Right renal pelvis (tissue), 4 donors: Measurements from ENCODE around the gene THUMPD1. TPM values are rescaled to one million over a fixed set of nuclear protein-coding genes. Genes with fewer than 3 reads are reported as not detected.
"Not testable (repeated sequence)": the region's sequence is repeated elsewhere in the genome, so short reads cannot be mapped to it uniquely, and the experiment has no call there.

Source experiments
- DNase-seq, 4 donors: peaks; one replicate each; pipeline ENCODE4 v3.0.0-alpha.2; 2013; ENCODE audit warnings: low read depth in 4 of 4, low spot score in 3 of 4, missing footprints in 1 of 4
- polyA plus RNA-seq, 4 donors: library from polyadenylated mRNA; unstranded; fragments of 120-200 nt; gene quantifications; one replicate each; pipeline ENCODE4 v1.2.1, GENCODE V29; 2013; ENCODE audit not compliant: insufficient read length in 4 of 4

THUMPD1 gene, protein sequence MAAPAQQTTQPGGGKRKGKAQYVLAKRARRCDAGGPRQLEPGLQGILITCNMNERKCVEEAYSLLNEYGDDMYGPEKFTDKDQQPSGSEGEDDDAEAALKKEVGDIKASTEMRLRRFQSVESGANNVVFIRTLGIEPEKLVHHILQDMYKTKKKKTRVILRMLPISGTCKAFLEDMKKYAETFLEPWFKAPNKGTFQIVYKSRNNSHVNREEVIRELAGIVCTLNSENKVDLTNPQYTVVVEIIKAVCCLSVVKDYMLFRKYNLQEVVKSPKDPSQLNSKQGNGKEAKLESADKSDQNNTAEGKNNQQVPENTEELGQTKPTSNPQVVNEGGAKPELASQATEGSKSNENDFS
- polyA plus RNA-seq, result 10 to 100 TPM; 62.0 to 81.4 (median 75.9) TPM

GRCh38 chr16:20741554-20742285, at the start of gene THUMPD1:
Gene THUMPD1, minus strand, starts transcription at chr16:20741818. Its CDS starts 79 bp downstream, at chr16:20741739.
- DNase-seq, result peak; percentile 86 to 92 (median 90)

DNA sequence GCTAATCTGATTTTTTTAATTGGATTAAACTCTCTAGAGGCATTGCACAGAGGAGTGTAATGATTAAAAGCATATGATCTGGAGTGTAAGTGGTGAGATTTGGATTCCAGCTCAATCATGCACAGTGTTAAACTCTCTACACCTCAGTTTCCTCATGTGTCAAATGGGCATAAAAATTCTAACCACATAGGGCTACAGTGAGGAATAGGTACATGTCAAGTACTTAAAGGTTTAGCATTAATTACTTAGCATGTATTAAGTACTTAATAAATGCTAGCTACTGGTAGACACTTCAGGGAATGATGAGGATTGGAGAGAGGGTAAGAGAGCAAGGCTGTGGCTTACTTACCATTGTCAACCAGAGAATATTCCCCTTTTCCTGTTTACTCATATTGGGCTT, 47.5 kb upstream of the THUMPD1 start:
- no peak for DNase-seq

DNA sequence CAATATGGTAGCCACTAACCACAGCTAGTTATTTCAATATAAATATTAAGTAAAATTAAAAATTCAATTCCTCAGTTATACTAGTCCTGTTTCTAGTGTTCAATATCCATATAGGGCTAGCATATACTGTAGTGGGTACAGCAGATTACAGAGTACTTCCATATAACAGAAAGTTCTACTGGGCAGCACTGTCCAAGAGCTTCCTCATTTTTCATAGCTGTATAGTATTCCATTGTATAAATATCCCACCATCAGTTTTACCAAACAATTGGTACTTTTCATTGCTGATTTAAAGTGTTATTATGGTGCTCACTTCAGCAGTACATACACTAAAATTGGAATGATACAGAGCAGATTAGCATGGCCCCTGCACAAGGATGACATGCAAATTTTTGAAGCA, 42.6 kb upstream of the THUMPD1 start:
- DNase-seq, result no peak

- no peak for DNase-seq
Measured at GRCh38 chr16:20782470-20782869, 40.9 kb upstream of the THUMPD1 start.

GRCh38 chr16:20781697-20782096, 40.1 kb upstream of the THUMPD1 start:
- no peak for DNase-seq

- DNase-seq, result peak in 1 of 4 donors; percentile 28
Measured at GRCh38 chr16:20774703-20775362, 33.2 kb upstream of the THUMPD1 start.

GRCh38 chr16:20773679-20774078, 32.1 kb upstream of the THUMPD1 start:
- no peak for DNase-seq

- DNase-seq, result no peak
Measured at GRCh38 chr16:20768818-20769217, 27.2 kb upstream of the THUMPD1 start.

DNA sequence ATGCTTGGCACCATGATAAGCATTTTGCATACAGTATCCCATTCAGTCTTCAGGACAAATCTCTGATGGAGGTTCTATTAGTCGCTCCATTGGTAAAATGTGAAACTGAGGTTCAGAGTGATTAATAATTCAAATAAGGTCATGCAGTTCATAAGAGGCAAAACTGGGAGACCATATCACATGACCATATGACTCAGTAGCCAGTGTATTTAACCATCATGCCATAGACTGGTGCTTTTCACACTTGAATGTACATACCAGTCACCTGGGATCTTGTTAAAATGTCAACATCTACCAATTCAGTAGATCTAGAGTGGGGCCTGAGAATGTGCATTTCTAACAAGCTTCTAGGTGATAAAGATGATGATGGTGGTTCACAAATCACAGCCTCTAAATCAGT, 26.5 kb upstream of the THUMPD1 start:
- no peak for DNase-seq

- DNase-seq, result no peak
Measured at GRCh38 chr16:20767577-20767976, 26.0 kb upstream of the THUMPD1 start.

GRCh38 chr16:20766294-20766693, 24.7 kb upstream of the THUMPD1 start:
- DNase-seq, result no peak

DNA sequence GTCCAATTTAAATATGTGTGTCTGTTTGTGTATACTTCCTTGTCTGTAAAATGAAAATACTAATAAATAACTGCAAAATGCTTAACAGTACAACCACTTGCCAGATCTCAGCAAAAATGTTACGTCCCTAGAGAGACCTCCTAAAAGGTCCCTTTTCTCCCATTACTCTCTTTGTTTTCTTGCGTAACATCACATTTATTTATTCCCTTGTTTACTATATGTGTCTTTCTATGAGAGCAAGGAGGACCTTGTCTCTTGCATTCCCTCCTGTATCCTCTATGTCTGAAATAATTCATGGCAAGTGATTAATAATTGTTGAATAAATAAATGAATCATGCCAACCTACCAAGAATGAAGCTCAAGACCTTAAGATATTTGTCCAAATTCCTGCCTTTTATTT, 24.1 kb upstream of the THUMPD1 start:
- DNase-seq, result no peak

- DNase-seq, result not testable (repeated sequence)
Measured at GRCh38 chr16:20764448-20764847, 22.8 kb upstream of the THUMPD1 start.

- DNase-seq, result peak; percentile 70 to 93 (median 89)
Measured at GRCh38 chr16:20763461-20764232, 22.0 kb upstream of the THUMPD1 start, which contains the start of gene ACSM3. Gene ACSM3, plus strand, starts transcription at chr16:20764014. Its CDS starts 6,021 bp downstream, at chr16:20770035.

DNA sequence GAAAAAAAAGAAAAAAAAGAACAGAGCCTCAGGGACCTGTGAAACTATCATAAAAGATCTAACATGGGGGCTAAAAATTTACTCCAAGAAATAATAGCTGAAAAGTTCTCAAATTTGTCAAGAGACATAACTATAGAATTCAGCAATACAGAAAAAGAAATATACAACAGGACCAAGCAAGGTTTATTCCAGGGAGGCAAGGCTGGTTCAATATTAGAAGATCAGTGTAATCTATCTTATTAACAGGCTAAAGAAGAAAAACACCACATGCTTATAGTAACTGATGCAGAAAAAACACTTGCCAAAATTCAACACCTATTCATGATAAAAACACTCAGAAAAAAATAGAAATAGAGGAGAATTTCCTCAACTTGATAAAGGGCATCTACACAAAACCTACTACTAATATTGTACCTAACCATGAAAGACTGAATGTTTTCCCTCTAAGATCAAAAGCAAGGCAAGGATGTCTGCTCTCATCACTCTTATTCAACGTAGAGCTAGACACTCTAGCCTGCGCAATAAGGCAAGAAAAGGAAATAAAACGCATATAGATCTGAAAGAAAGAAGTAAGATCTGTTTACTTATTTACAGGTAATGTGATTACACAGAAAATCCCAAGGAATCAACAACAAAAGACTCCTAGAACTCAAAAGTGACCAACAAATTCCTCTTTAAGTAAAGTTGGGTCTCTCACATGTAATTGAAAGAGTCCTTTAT, 20.9 kb upstream of the THUMPD1 start:
- no peak for DNase-seq

DNA sequence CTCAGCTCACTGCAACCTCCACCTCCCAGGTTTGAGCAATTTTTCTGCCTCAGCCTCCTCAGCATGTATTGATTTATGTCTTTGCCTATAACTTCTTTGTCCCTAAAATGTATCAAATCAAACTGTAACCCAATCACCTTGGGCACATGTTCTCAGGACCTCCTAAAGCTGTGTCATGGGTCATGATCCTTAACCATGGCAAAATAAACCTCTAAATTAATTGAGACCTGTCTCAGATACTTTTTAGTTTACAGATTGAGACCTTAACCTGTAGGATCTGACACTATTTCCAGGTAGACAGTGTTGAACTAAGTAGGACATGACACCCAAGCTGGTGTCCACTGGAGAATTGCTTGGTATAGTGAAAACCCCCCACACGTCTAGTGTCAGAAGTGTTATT, 19.6 kb upstream of the THUMPD1 start:
- DNase-seq, result no peak

GRCh38 chr16:20760346-20760745, 18.7 kb upstream of the THUMPD1 start:
- no peak for DNase-seq

DNA sequence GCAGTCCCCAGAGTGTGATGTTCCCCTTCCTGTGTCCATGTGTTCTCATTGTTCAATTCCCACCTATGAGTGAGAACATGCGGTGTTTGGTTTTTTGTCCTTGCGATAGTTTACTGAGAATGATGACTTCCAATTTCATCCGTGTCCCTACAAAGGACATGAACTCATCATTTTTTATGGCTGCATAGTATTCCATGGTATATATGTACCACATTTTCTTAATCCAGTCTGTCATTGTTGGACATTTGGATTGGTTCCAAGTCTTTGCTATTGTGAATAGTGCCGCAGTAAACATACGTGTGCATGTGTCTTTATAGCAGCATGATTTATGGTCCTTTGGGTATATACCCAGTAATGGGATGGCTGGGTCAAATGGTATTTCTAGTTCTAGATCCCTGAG, 14.2 kb upstream of the THUMPD1 start:
- DNase-seq, result not testable (repeated sequence)

GRCh38 chr16:20755238-20755637, 13.6 kb upstream of the THUMPD1 start:
- DNase-seq, result no peak

- DNase-seq, result no peak
Measured at GRCh38 chr16:20753727-20754126, 12.1 kb upstream of the THUMPD1 start.
